DMS79 (cell line): ENCODE measurements around the gene OR52M1.

Experiments
- DNase-seq: peaks from one replicate; lab custom pipeline; 2025; lab: John Stamatoyannopoulos, UW

Gene OR52M1

DNA sequence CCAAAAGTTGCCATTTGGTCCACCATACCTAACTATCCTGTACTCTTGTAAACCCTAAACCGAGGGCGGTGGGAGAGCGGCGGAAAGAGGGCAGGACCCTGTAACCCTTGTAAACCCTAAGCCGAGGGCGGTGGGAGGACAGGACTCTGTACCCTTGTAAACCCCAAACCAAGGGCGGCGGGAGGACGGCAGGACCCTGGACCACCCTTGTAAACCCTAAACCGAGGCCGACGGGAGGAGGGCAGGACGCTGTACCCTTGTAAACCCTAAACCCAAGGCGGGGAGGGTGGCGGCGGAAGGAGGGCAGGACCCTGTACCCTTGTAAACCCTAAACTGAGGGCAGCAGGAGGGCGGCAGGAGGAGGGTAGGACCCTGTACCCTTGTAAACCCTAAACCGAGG, 24.1 kb downstream of the OR52M1 start:
- no peak for DNase-seq

DNA sequence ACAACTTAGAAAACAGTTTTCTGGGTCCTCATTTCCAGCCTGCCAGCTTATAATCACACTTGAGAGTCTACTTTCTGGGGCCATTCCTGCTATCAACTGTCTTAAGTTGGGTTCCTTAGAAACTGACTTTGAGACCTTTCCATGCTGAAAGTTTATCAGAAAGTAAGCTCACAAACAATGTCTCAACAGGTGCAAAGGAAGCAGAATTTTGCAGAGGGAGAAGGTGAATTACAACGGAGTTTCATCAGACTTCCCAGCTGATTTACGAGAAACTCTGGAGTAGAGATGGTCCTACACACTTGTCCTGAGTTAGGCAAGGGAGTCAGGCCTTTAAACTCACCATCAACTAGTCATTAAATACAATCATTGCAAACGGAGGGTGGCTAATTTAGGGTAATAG, 31.9 kb downstream of the OR52M1 start:
- DNase-seq = no peak

DNA sequence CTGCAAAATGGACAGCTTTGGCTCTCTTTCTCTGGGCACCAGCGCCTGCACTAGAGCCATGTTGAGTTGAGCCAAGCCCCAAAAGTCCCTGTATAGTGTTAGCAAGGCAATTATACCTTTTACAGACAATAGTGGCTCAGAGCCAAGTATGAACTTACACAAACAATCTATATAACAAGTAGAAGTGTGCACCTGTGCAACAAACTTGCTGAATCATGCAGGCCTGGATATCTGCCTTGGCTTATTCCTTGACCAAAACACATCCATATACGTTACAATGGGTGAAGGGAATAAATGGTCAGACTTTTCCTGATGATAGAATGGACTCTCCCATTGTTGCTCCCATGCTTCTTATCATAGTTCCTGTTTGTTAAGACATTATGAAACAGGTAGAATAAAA, 32.8 kb downstream of the OR52M1 start:
- DNase-seq = no peak

DNA sequence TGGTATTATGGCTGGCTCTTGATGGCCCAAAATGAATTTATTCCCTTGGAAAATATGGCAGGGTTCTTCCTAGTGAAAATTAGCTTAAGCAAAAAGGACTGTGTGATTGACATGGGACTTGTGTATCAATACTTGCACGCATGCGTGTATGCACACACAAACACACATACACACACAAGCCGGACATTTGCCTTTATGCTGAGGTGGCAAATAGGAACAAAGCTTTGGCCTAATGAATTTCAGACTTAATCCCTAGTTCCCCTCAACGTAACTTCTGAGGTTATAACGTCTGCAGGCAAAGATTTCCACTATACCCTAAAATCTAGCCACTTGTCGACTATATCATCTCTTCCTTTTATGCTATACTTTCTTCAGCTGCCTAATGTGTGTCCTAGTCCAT, 33.6 kb downstream of the OR52M1 start:
- no peak for DNase-seq

DNA sequence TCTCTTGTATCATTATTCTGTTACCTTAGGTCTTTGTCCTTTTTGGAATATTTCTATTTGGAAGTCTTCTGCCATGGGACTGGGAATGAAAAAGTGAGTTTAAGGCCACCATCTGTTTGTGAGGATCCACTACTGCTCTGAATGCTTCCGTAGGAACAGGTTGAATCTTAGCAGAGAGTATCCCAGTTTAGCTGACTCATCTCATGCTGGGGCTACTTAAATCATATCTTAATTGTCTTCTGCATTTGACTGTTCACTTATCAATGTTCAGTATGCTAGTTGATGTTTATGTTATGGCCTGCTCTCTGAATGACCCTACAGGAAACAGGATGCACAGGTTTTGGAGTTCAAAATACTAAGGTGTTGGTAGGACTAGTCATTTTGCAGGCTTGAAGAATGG, 35.1 kb downstream of the OR52M1 start:
- no peak for DNase-seq

DNA sequence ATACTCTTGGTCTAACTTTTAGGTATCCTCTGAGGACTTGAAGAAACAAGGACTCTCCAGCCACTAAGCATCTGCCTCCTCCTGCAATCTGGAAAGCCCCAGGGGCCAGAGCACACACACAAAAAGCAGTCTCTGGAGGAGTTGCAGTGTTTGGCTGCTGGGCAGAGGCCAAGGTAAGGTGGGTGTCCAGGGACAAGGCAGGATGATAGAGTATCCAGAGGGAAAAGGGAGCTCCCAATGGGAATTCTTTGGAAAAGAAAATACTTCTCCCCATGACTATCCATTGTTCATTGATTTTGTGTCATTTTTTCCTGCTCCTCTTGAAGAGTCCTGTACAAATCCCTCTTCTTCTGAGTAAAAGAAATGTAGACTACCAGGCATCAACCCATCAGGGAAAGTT, 36.5 kb downstream of the OR52M1 start, which contains the start of gene OR52I2:
Gene OR52I2 (plus strand): TSS at position 301 of the 400 bp plus-strand sequence.
- no peak for DNase-seq

DNA sequence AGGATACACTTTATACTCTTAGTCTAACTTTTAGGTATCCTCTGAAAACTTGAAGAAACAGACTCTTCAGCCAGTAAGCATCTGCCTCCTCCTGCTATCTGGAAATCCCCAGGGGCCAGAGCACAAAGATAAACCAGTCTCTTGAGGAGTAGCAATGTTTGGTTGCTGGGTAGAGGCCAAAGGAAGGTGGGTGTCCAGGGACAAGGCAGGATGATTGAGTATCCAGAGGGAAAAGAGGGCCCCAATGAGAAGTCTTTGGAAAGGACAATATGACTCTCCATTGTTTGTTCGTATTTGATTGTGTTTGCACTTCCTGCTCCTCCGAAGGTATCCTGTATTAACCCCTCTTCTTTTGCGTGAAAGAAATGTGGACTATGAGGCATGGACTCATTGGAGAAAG, 44.0 kb downstream of the OR52M1 start:
- no peak for DNase-seq

DNA sequence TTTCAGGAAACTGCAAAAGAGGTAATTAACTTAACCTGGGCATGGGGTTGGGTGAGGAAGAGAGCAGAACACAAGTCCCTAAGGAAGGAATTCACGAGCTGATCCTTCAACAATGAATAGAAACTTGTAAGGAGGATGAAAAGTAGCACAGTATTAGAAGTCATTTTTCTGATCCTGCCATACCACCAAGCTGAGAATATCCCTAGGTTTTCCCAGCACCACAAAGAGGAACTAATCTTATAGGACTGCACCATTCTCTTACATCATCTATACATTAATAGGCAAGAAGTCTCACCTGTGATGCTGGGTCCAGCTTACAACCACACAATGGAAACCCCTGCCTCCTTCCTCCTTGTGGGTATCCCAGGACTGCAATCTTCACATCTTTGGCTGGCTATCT, 48.7 kb downstream of the OR52M1 start, which contains the start of gene OR52I1:
Gene OR52I1 (plus strand): TSS at position 301 of the 400 bp plus-strand sequence. CDS start 0 bp downstream, at position 301.
- DNase-seq = no peak
